Coronary artery (tissue), 2 donors: ENCODE results near the gene RAP1A.

Experiments used
- DNase-seq: peaks from one replicate; pipeline ENCODE4 v3.0.0-alpha.2; 2017; ENCODE audit warnings: low spot score
- H3K27ac ChIP-seq, 2 donors: fragments of 200-600 bp; sonication (generic); one replicate each; pipeline ENCODE4 v1.5.1; 2016 to 2019
- H3K4me3 ChIP-seq: fragments of 200-600 bp; sonication (generic); 2 replicates; pipeline ENCODE4 v1.5.1; 2016; ENCODE audit warnings: mild to moderate bottlenecking, moderate library complexity
- TF ChIP-seq, protein P1 (sequence below): fragments of 200-600 bp; sonication (generic); IDR thresholded peaks from one replicate; pipeline ENCODE4 v1.5.1; 2019; ENCODE audit warnings: antibody characterized with exemption

The RAP1A gene

DNA sequence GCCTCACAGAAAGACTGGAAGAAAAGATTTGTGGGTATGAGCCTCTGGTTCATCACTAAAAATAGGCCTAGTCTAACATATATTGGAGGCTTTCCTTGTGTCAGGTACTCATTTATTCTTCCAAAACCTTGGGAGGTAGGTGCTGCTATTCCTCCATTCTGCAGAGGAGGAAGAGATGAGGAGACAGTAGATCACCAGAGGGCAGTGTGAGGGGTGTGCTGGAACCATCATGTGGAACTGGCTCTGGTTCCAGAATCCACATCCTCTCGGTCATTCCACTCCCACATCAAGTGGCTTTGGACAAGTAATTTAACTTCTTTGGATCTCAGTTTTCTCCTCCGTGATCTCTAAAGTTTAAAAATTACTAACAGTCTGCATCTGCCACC is 127.0 kb downstream of the RAP1A start:
- DNase-seq = no peak
- H3K4me3 ChIP-seq = no peak overlapping the region
- H3K27ac ChIP-seq = no peak overlapping the region
- TF ChIP-seq, protein P1, sequence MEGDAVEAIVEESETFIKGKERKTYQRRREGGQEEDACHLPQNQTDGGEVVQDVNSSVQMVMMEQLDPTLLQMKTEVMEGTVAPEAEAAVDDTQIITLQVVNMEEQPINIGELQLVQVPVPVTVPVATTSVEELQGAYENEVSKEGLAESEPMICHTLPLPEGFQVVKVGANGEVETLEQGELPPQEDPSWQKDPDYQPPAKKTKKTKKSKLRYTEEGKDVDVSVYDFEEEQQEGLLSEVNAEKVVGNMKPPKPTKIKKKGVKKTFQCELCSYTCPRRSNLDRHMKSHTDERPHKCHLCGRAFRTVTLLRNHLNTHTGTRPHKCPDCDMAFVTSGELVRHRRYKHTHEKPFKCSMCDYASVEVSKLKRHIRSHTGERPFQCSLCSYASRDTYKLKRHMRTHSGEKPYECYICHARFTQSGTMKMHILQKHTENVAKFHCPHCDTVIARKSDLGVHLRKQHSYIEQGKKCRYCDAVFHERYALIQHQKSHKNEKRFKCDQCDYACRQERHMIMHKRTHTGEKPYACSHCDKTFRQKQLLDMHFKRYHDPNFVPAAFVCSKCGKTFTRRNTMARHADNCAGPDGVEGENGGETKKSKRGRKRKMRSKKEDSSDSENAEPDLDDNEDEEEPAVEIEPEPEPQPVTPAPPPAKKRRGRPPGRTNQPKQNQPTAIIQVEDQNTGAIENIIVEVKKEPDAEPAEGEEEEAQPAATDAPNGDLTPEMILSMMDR = no peak

DNA sequence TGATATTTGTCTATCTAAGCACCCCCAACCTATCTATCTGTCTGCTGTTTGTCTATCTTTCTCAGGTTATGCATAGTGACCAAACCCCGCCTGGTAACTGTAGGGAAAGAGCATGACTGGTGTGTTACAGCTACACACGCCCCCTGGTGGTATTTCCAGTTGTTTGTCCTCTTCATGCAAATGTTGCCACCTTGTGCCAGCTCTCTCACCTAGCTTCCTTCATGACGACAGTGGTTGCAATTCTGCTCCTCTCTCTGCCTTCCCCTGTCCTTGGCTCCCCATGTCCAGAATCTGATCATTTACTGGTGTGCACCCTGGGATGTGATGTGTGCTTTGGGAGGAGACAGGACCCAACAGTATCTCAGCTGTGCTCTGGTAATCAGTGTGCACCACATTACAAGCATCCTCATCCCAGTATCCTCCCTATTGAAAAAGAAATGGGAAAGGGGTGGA is 127.7 kb downstream of the RAP1A start:
- Histone ChIP-seq H3K27ac (no peak overlapping the region), H3K4me3 (no peak overlapping the region)
- DNase-seq = no peak
- TF ChIP-seq, protein P1 = peak; percentile 30

DNA sequence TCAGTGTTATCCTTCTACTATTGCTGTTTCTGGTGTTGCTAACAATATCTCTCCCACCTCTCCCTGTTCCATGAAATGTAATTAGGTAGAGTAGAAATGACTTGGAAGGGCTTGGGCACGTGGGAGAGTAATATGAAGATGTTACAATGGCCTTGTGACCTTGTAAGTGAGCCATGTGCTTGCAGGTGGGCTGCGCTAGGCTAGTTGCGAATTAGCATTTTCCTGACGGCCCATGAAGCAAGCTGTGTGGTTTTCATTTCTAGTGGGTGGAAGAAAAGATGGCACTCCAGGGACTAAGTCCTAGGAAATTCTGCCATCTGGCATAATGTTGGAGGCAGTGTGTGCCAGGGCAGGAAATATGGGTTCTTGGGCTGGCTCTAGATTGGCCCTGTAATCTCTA is 128.4 kb downstream of the RAP1A start:
- TF ChIP-seq, protein P1 = no peak
- H3K27ac ChIP-seq = no peak overlapping the region
- H3K4me3 ChIP-seq = no peak overlapping the region
- no peak for DNase-seq

DNA sequence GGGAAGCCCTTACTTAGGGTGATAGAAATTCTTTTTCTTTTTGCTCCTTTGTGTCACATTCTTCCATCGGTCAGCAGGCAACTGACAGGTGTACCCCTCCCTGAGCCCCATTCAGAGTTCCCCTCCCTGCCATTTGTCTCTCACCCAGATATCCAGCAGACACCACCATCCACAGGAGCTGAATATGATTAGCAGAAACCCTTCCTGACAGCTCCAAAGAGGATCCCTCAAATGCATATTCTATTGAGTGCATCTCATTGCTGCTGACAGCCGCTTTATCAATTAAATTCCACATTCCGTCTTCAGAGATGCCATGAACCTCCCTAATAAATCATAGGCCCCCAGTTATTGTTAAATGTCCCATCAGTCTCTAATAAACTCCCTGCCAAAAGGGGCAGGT is 130.0 kb downstream of the RAP1A start:
- DNase-seq = no peak
- Histone ChIP-seq H3K4me3 (no peak overlapping the region), H3K27ac (no peak overlapping the region)
- TF ChIP-seq, protein P1 = no peak

DNA sequence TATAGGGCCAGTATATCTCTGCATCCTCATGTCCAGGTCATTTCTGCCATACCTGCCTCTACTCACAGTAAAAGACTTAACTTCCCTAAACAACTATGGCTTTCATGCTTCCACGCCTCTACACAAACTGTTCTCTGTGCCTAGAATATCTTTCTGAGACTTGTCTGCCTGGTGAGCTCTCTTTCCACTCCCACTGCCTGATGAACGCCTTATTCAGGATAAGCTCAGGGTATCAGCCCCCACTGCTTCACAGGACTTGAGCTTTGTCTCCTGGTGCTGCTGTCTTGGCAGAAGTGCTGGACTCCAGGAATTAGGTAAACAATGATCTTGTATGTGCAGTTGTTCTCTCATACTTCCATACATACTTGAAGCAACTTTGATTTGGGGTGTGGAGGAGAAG is 131.3 kb downstream of the RAP1A start:
- Histone ChIP-seq H3K4me3 (no peak overlapping the region), H3K27ac (no peak overlapping the region)
- DNase-seq = no peak
- TF ChIP-seq, protein P1 = no peak

DNA sequence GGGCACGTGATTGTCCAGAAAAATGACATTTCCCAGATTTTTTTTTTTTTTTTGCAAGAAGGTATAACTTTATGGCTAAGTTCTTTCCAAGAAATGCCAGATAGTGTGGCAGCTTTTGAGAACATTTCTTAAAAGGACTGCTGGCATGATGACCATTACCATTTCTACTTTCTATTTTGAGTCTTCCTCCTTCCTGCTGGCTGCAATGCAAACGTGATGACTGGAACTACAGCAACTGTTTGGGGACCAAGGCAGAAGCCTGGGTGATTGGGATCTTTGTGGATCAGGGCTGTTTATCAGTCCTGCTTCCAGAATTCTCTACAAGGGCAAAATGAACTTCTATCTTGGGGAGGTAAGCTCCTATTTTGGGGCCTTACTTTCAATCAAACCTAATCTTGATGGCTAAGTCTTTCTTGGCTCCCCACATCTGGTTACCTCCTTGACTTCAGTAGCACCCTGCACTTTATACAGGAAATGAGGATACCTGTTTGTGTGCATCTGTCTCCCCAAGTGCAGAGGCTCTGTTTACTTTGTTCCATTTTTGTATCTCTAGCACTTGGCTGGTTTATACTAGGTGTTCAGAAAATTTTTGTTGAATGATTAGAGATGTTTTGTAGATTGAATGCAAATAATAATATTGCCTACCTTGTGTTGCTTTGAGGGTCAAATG is 132.5 kb downstream of the RAP1A start:
- TF ChIP-seq, protein P1 = no peak
- no peak overlapping the region for H3K27ac ChIP-seq
- H3K4me3 ChIP-seq = no peak overlapping the region
- DNase-seq = no peak

DNA sequence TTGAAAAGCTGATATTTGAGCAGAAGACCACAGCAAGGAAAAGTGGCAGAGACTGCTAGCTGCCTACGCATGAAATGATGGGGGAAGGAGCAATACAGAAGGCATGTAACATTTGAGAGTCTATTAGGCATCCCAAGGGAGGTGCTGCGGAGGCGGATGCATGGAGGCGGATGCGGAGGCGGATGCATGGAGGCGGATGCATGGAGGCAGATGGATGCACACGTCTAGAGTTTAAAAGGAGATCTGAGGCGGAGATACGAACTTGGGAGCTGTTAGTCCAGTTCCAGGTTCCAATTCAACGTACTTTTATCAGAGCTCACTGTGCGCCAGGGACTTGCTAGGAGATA is 135.4 kb downstream of the RAP1A start:
- peak; percentile 82 for DNase-seq
- TF ChIP-seq, protein P1 = no peak
- H3K27ac ChIP-seq = peak overlapping the region; percentile 95 to 96

More for the DNA sequence above, 135.4 kb downstream of the RAP1A start:
- H3K4me3 ChIP-seq = peak overlapping the region; percentile 87
